Naive thymus-derived CD4-positive, alpha-beta T cell (primary cell): ENCODE data around the gene CIAPIN1. TPM values are rescaled to one million over a fixed set of nuclear protein-coding genes. Genes with fewer than 3 reads are reported as not detected.

Experiments used
- ATAC-seq: fragments of 150-1000 bp; cut with Tn5 transposase; 2 replicates; pipeline ENCODE4 v1.10.0; 2021; ENCODE audit warnings: mild to moderate bottlenecking, moderate library complexity
- CTCF ChIA-PET: fragments of 350-600 bp; sonication (Branson Sonifier 250); formaldehyde crosslinking; loops from one replicate; lab custom pipeline; 2021; ENCODE audit warnings: antibody characterized with exemption; lab: Charles Lee
- POLR2A ChIA-PET: fragments of 350-600 bp; sonication (Branson Sonifier 250); formaldehyde crosslinking; loops from one replicate; lab custom pipeline; 2021; ENCODE audit warnings: antibody characterized with exemption, inconsistent platforms; lab: Charles Lee
- DNase-seq, 9 donors: peaks; one replicate each; pipeline versions ENCODE4 v3.0.0 to v3.0.0-alpha.2; 2020 to 2022; ENCODE audit warnings: mixed read lengths in 1 of 9
- H3K27ac ChIP-seq: one replicate; pipeline ENCODE4 v1.7.0; 2013; ENCODE audit warnings: mild to moderate bottlenecking, low read depth, low read length, moderate library complexity
- H3K27me3 ChIP-seq, 2 donors: one replicate each; pipeline ENCODE4 v1.7.0; 2013; ENCODE audit warnings: low read length in 2 of 2, mild to moderate bottlenecking in 2 of 2, moderate library complexity in 2 of 2; ENCODE audit not compliant: control insufficient read depth in 2 of 2, insufficient read depth in 2 of 2
- H3K36me3 ChIP-seq, 3 experiments: 1 replicate in 2 of 3; 2 replicates in 1 of 3; pipeline ENCODE4 v1.7.0; 2013; ENCODE audit warnings: low read length in 3 of 3, mild to moderate bottlenecking in 3 of 3, moderate library complexity in 1 of 3; ENCODE audit not compliant: insufficient read depth in 3 of 3, control insufficient read depth in 2 of 3
- H3K4me1 ChIP-seq, 2 donors: one replicate each; pipeline ENCODE4 v1.7.0; 2013; ENCODE audit warnings: low read length in 2 of 2, mild to moderate bottlenecking in 2 of 2, moderate library complexity in 1 of 2; ENCODE audit not compliant: control insufficient read depth in 2 of 2, insufficient read depth in 2 of 2
- H3K4me3 ChIP-seq: 2 replicates; pipeline ENCODE4 v1.7.0; 2013; ENCODE audit warnings: mild to moderate bottlenecking, low read length
- H3K9me3 ChIP-seq, 3 experiments: 1 replicate in 2 of 3; 2 replicates in 1 of 3; pipeline ENCODE4 v1.7.0; 2013; ENCODE audit warnings: low read length in 3 of 3; ENCODE audit not compliant: control insufficient read depth in 2 of 3
- H3K27ac Mint-ChIP-seq, 9 donors: one replicate each; pipeline ENCODE4 v1.8.0; 2020 to 2022; ENCODE audit warnings: mixed read lengths in 9 of 9, mild to moderate bottlenecking in 8 of 9, moderate library complexity in 5 of 9, inconsistent platforms in 2 of 9
- H3K27me3 Mint-ChIP-seq, 5 donors: one replicate each; pipeline ENCODE4 v1.8.0; 2021 to 2022; ENCODE audit warnings: mixed read lengths in 5 of 5, mild to moderate bottlenecking in 1 of 5
- H3K36me3 Mint-ChIP-seq, 5 donors: one replicate each; pipeline ENCODE4 v1.8.0; 2020 to 2022; ENCODE audit warnings: mixed read lengths in 5 of 5, mild to moderate bottlenecking in 3 of 5, inconsistent platforms in 1 of 5
- H3K4me1 Mint-ChIP-seq, 7 donors: one replicate each; pipeline ENCODE4 v1.8.0; 2020 to 2022; ENCODE audit warnings: mixed read lengths in 7 of 7, mild to moderate bottlenecking in 3 of 7, inconsistent platforms in 1 of 7
- H3K4me3 Mint-ChIP-seq, 10 donors: one replicate each; pipeline ENCODE4 v1.8.0; 2020 to 2022; ENCODE audit warnings: mild to moderate bottlenecking in 10 of 10, mixed read lengths in 10 of 10, moderate library complexity in 6 of 10, inconsistent platforms in 2 of 10
- H3K9me3 Mint-ChIP-seq, 11 donors: one replicate each; pipeline ENCODE4 v1.8.0; 2020 to 2022; ENCODE audit warnings: mixed read lengths in 11 of 11, mild to moderate bottlenecking in 4 of 11, inconsistent platforms in 1 of 11, moderate library complexity in 1 of 11
- intact Hi-C, 2 donors: fragments of 100-400 bp; cut with micrococcal nuclease; formaldehyde crosslinking; loops; one replicate each; pipeline ENCODE4 v1.15.1; 2023
- polyA plus RNA-seq, 2 donors: library from polyadenylated mRNA; unstranded; fragments of 300-500 nt; fragmentation: Illumina TruSeq; gene quantifications; one replicate each; pipeline ENCODE4 v1.2.3, GENCODE V29; 2021
- total RNA-seq, 6 experiments: library from RNA in 5 of 6; stranded (reverse) in 5 of 6; gene quantifications; 1 replicate in 5 of 6; 2 replicates in 1 of 6; pipeline ENCODE4 v1.2.3 and lab custom pipeline; 2021 to 2026

CIAPIN1 gene
- total and polyA plus RNA-seq, 7 experiments from 2014 or later: 33.6 to 119 (median 45.7) TPM

DNA sequence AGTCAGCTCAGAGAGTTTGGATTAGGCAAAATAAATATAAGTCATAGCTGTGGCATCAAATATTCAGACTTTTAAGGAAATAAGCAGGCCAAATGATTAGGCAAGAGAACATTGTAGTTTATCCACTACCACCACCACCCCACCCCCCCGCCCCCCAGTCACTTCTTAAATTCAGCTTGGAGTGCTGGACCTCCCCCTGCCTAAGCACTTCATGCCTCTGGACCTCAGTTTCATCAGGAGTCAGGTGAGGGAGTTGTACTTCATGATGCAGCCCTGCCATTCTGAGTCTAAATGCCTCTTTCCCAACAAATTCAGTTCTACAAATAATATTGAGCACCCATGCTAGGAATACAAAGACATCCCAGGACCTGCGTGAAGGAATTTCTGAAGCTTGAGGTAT, 17.3 kb upstream of the CIAPIN1 start:
- CTCF ChIA-PET: interaction anchor here (0.5 to 1.1 kb wide), 4 partner anchors 17 to 156 kb away, joined by 3 to 6 read pairs (median 3); partner anchors contain the start of genes CIAPIN1 and COQ9
- intact Hi-C loops: loop anchor here in 1 of 2 donors (5.0 kb wide), 1 partner anchor 53 kb away; no protein-coding TSS in a partner anchor
- Mint-ChIP-seq H3K27me3 (no peaks in the 10 kb centered on the region), H3K27ac (peak overlapping the region in 6 of 9 donors; percentile 72 to 100 (median 91)), H3K4me1 (peaks cover 22 to 48% (median 38%) of the 10 kb centered on the region in 7 donors), H3K4me3 (peak overlapping the region in 7 of 10 donors; percentile 43 to 100 (median 96)), H3K36me3 (peaks cover 8 to 48% (median 19%) of the 10 kb centered on the region in 5 donors), H3K9me3 (peaks cover 0 to 2% (median 0%) of the 10 kb centered on the region in 11 donors)
- DNase-seq (no peak), ATAC-seq (no peak)
- H3K4me1 ChIP-seq: peaks cover 17 to 23% of the 10 kb centered on the region in 2 donors
- no peaks in the 10 kb centered on the region for H3K9me3 ChIP-seq
- H3K36me3 ChIP-seq: peaks cover 16 to 71% (median 24%) of the 10 kb centered on the region in 3 experiments
- H3K27ac ChIP-seq: no peak overlapping the region
- H3K4me3 ChIP-seq: no peak overlapping the region
- H3K27me3 ChIP-seq: no peaks in the 10 kb centered on the region
- POLR2A ChIA-PET: interaction anchor here (0.6 to 5.8 kb wide), 6 partner anchors 11 to 528 kb away, joined by 3 to 95 read pairs (median 3); partner anchors contain the start of genes CIAPIN1 and COQ9

DNA sequence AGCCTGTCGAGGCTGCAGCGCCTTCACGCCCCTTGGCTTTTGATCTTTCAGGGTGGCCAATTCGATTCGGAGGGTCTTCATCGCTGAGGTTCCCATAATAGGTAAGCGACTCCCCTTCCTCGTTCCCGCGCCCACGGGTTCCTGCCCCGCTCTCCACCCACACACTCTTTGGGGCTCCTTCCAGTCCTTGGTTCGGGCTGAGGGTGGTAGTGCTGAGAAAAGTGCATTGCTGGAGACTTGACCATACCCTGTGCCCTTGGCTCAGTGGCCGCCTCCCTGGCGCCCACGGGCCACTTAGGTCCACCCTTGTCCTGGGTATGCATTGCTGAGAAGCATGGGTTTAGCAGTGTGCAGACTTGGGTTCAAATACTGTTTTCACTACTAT, 15.8 kb upstream of the CIAPIN1 start:
- Histone ChIP-seq H3K4me1 (peaks cover 17 to 23% of the 10 kb centered on the region in 2 donors), H3K27ac (peak overlapping the region; percentile 77), H3K4me3 (peak overlapping the region; percentile 86), H3K9me3 (no peaks in the 10 kb centered on the region), H3K27me3 (no peaks in the 10 kb centered on the region), H3K36me3 (peaks cover 9 to 71% (median 18%) of the 10 kb centered on the region in 3 experiments)
- peak overlapping the region; percentile 79 to 100 (median 98) for H3K4me3 Mint-ChIP-seq
- DNase-seq (no peak), ATAC-seq (no peak)
- intact Hi-C loops: loop anchor here (1.0 to 5.0 kb wide), 9 partner anchors 16 to 277 kb away; partner anchors contain the start of genes CIAPIN1 (in 2 of the 2), COQ9 (in 2 of the 2), CCDC102A (in 1 of the 2) and DOK4 (in 1 of the 2)
- H3K27me3 Mint-ChIP-seq: no peaks in the 10 kb centered on the region
- peak overlapping the region; percentile 93 to 100 (median 99) for H3K27ac Mint-ChIP-seq
- peaks cover 0 to 2% (median 0%) of the 10 kb centered on the region in 11 donors for H3K9me3 Mint-ChIP-seq
- ChIA-PET CTCF (interaction anchor here (0.7 to 1.8 kb wide), 3 partner anchors 11 to 15 kb away, joined by 3 to 7 read pairs (median 4); partner anchors contain the start of genes CIAPIN1 and COQ9), POLR2A (interaction anchor here (0.5 to 5.8 kb wide), 17 partner anchors 9 to 250 kb away, joined by 3 to 95 read pairs (median 3); partner anchors contain the start of genes ADGRG5, CIAPIN1, COQ9 and DOK4)
- H3K4me1 Mint-ChIP-seq: peaks cover 22 to 48% (median 37%) of the 10 kb centered on the region in 7 donors
- peaks cover 8 to 39% (median 16%) of the 10 kb centered on the region in 5 donors for H3K36me3 Mint-ChIP-seq

DNA sequence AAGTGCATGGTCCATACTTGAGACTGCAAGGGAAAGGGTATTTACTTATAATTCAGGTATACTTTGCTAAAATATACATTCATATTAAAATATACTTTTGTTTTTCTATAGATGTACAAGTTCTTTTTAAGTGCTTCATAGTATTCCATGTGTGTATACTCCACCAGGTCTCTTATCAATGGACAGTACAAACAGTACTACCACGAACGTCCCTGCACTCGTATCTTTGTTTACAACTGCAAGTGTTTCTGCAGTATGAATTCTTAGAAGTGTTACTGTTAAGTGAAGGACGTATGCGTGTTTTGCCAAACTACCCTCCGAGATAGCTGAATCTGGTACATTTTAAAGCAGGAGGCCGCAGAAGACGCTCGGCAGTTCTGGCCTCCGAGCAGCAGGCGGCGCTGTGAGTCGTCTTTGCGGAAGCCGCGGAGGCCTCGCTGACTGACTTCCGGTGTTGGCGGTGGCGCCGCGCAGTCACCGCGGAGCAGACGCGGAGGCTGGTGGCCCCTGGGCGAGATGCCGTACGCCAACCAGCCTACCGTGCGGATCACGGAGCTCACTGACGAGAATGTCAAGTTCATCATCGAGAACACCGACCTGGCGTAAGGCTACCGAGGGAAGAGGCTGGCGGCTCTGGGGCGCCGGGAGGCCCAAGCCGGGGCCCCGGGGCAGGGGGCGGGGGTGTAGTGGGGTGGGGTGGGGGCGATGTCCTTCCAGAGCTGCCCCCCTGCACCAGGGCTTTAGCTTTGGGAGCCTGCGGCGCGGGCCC, 15.2 kb upstream of the CIAPIN1 start, which contains the start of gene POLR2C:
POLR2C (plus strand) TSS at position 471 of the 769 bp plus-strand sequence; CDS start at position 517, 46 bp downstream.
- Histone ChIP-seq H3K36me3 (peaks cover 8 to 71% (median 22%) of the 10 kb centered on the region in 3 experiments), H3K4me1 (peaks cover 17 to 23% of the 10 kb centered on the region in 2 donors), H3K27ac (peak within 1 kb of the TSS; percentile 77), H3K9me3 (no peaks in the 10 kb centered on the region), H3K4me3 (peak within 1 kb of the TSS; percentile 86), H3K27me3 (no peaks in the 10 kb centered on the region)
- peak; percentile 99 for ATAC-seq
- intact Hi-C loops: loop anchor here (1.0 to 5.0 kb wide), 9 partner anchors 15 to 276 kb away; partner anchors contain the start of genes CIAPIN1 (in 2 of the 2), COQ9 (in 2 of the 2), CCDC102A (in 1 of the 2) and DOK4 (in 1 of the 2)
- peak within 1 kb of the TSS; percentile 79 to 100 (median 98) for H3K4me3 Mint-ChIP-seq
- peaks cover 19 to 45% (median 35%) of the 10 kb centered on the region in 7 donors for H3K4me1 Mint-ChIP-seq
- CTCF ChIA-PET: interaction anchor here (0.7 to 1.8 kb wide), 4 partner anchors 11 to 15 kb away, joined by 3 to 7 read pairs (median 4); partner anchors contain the start of genes CIAPIN1 and COQ9
- POLR2A ChIA-PET: interaction anchor here (0.5 to 5.8 kb wide), 23 partner anchors 8 to 249 kb away, joined by 3 to 95 read pairs (median 3); partner anchors contain the start of genes ADGRG5, CIAPIN1, COQ9 and DOK4
- no peaks in the 10 kb centered on the region for H3K27me3 Mint-ChIP-seq
- peaks cover 8 to 40% (median 16%) of the 10 kb centered on the region in 5 donors for H3K36me3 Mint-ChIP-seq
- H3K27ac Mint-ChIP-seq: peak within 1 kb of the TSS; percentile 93 to 100 (median 99)
- DNase-seq: peak; percentile 84 to 96 (median 92)
- peaks cover 0 to 2% (median 0%) of the 10 kb centered on the region in 11 donors for H3K9me3 Mint-ChIP-seq

DNA sequence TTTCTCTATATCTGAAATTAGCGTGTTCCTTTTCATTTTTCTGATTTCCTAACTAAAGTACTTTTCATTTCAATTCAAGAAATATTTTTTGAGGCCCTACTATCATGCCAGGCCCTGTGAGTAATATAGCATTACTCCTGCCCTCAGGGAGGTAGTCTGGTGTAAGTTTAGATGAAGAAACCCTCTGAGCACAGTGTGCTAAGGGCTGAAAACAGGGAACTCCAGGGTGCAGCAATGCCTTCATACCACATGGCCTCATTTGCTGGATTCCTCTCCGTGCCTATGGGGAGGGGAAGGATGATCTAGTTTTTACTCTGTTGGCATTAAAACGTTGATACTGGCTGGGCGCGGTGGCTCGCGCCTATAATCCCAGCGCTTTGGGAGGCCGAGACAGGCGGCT, 4.8 kb upstream of the CIAPIN1 start:
- H3K27me3 ChIP-seq: no peaks in the 10 kb centered on the region
- H3K9me3 ChIP-seq: no peaks in the 10 kb centered on the region
- Mint-ChIP-seq H3K9me3 (no peaks in the 10 kb centered on the region), H3K4me3 (no peak overlapping the region), H3K27ac (no peak overlapping the region), H3K27me3 (no peaks in the 10 kb centered on the region), H3K4me1 (peaks cover 13 to 27% (median 21%) of the 10 kb centered on the region in 7 donors), H3K36me3 (peaks cover 16 to 35% (median 20%) of the 10 kb centered on the region in 5 donors)
- POLR2A ChIA-PET: interaction anchor here (6.4 kb wide), 1 partner anchor 11 kb away, joined by 95 read pairs; the partner anchor contains the start of gene POLR2C
- no peak for ATAC-seq
- H3K27ac ChIP-seq: no peak overlapping the region
- intact Hi-C loops: no loop called here
- CTCF ChIA-PET: interaction anchor here (0.6 to 1.0 kb wide), 2 partner anchors 10 to 875 kb away, joined by 3 to 4 read pairs; no protein-coding TSS in a partner anchor
- DNase-seq: no peak
- H3K4me1 ChIP-seq: peaks cover 0 to 9% of the 10 kb centered on the region in 2 donors
- peaks cover 11 to 65% (median 15%) of the 10 kb centered on the region in 3 experiments for H3K36me3 ChIP-seq
- H3K4me3 ChIP-seq: no peak overlapping the region

DNA sequence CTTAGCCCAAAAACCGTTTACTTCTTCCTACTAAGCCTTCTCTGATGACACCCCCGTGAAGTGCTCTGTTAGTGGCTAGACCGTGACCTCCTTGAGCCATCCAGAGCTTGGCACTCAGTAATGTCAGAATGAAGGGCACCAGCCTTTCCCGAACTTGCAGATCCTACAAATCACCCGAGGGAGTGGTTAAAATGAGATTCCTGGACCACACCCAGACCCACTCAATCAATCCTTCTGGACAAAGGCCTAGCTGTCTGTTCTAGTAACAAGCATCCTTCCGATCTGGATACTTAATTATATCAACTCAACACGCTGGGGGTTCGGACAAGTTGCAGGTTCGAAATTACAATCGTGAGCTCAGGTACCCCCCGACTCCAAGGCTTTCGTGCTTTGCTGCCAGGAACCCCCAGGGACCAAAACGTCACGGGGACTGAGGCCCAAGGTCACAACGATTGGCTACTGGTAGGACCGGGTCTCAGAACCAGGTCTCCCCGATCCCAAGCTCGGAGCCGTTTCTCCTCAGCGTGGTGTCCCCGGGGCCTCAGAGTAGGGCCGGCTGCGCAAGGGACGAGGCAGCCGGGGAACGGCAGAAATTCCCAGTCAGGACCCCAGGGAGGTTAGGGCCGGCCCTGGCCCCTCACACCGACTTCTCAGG, 527 bp downstream of the CIAPIN1 start:
- H3K4me1 Mint-ChIP-seq: peaks cover 15 to 66% (median 45%) of the 10 kb centered on the region in 7 donors
- Histone ChIP-seq H3K36me3 (peaks cover 0 to 18% (median 0%) of the 10 kb centered on the region in 3 experiments), H3K27ac (peak overlapping the region; percentile 87), H3K27me3 (no peaks in the 10 kb centered on the region), H3K4me3 (peak overlapping the region; percentile 84), H3K9me3 (no peaks in the 10 kb centered on the region), H3K4me1 (peaks cover 7 to 17% of the 10 kb centered on the region in 2 donors)
- ATAC-seq: peak; percentile 21
- peaks cover 0 to 2% (median 0%) of the 10 kb centered on the region in 11 donors for H3K9me3 Mint-ChIP-seq
- peaks cover 4 to 11% (median 6%) of the 10 kb centered on the region in 5 donors for H3K36me3 Mint-ChIP-seq
- peak in 2 of 9 donors; percentile 20 to 40 for DNase-seq
- ChIA-PET POLR2A (interaction anchor here (0.6 to 6.4 kb wide), 20 partner anchors 8 to 289 kb away, joined by 3 to 95 read pairs (median 6); partner anchors contain the start of genes ADGRG5, ARL2BP, DOK4 and KATNB1), CTCF (interaction anchor here (0.5 to 3.1 kb wide), 6 partner anchors 13 to 147 kb away, joined by 3 to 22 read pairs (median 6); partner anchors contain the start of gene POLR2C)
- peak overlapping the region; percentile 75 to 96 (median 90) for H3K27ac Mint-ChIP-seq
- peak overlapping the region; percentile 90 to 97 (median 92) for H3K4me3 Mint-ChIP-seq
- intact Hi-C loops: loop anchor here (1.0 to 10.0 kb wide), 14 partner anchors 12 to 1184 kb away; partner anchors contain the start of genes KATNB1 (in 2 of the 2), POLR2C (in 2 of the 2), PSME3IP1 (in 2 of the 2) and RSPRY1 (in 2 of the 2)
- H3K27me3 Mint-ChIP-seq: no peaks in the 10 kb centered on the region
